ENCODE results near the gene MISP.
A peak's percentile ranks its signal among the peaks of the same experiment; 100 is the strongest.

The MISP gene

DNA sequence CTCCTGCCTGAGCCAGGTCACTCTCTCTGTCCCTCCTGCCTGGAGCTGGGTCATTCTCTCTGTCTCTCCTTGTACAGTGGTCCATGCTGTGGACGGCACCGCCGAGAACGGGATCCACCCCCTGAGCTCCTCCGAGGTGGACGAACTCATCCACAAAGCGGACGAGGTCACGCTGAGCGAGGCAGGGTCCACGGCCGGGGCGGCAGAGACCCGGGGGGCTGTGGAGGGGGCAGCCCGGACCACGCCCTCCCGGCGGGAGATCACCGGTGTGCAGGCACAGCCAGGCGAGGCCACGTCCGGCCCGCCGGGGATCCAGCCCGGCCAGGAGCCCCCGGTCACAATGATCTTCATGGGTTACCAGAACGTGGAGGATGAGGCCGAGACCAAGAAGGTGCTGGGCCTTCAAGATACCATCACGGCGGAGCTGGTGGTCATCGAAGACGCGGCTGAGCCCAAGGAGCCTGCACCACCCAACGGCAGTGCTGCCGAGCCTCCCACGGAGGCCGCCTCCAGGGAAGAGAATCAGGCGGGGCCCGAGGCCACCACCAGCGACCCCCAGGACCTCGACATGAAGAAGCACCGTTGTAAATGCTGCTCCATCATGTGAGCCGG, 4.6 kb upstream of the MISP start:
- DNase-seq (ENCODE audit: low spot score), result no peak

DNA sequence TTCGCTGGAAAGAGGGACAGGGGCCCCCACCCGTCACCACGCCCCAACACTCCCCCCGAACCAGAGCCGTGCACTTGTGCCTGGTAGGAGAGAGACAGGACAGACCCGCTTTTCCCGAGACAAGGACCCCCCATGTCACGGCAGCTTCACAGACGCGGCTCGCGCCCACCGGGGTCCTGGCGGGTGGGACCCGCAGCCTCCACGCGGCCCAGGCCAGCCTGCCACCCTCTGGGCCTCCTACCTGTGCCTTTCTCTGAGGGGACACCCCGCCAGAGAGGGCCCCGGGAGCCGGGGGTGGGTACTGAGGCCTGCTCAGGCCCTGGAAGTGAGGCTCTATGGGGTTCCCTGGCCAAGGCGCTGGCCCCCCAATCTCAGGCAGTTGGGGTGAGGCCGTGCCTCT, 4.0 kb upstream of the MISP start:
- DNase-seq (ENCODE audit: low spot score), result no peak

DNA sequence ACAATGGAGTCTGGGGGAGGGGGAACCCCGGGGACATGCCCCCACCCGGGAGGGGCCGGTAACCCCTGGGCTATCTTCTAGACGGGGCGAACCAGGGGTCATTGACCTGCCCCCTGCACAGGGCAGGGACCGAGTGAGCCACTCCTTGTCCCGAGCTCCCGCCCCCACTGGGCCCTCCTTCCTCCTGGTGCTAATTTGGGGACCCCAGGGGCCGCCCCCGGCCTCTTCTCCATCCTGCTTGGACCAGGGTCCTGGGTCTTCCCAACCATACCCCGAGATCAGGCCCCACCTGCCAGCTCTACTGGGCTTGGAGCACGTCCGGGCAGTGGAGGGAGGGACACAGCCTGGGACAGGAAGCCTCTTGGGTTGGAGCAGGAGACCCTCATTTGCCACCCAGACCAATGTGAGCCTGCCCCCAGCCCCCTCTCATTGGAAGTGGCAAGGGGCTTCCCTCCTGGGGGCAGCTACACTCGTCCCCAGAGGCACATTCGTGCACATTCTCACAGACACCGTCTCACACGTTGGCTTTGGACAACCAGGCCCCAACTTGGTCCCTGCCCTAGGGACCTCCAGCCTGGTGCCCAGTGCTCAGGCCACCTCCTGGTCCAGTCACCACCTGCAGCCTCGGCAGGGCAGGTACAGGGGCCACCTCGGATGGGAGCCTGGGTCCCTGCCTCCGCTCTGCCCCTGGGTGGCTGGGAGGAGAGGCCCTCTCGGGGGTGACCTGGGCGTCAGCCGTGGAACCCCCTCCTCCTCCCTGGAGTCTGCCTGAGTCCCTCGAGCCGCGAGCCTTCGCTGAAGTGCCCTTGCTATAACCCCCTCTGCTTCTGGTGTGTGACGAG, 3.3 kb upstream of the MISP start:
- no peak for DNase-seq (ENCODE audit: low spot score)

DNA sequence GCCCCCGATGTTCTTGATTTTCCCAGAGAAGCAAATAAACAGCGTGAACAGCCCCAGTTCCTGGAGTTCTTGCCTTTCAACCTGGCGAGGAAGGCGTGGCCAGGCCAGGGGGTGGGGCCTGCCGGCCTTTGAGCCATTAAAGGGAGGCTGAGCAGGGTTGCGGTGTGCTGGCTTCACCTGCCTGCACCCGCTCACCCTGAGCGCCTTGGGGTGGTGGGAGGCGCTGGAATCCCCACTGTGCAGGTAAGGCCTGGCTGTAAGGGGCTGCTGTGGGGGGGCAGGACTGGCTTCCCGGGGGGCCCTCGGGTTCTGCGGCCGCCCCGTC, 2.7 kb upstream of the MISP start:
- no peak for DNase-seq (ENCODE audit: low spot score)

DNA sequence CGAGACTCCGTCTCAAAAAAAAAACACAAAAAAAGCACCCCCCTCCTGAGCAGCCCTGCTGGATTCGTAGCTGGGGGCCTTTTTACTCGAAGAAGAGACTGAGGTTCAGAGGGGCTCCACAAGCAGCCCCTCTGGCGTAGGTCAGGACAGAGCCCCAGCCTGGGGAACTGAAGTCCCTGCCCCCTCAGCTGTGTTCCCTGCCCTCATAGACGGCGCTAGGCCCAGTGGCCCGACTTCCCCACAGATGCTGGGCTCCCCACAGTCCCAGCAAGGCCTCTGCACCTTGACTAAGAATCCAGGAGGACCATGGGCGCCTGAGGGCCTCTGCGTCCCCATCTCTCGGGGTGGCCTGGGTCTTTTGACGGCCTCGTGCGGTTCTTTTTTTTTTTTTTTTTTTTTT, 1.1 kb upstream of the MISP start:
- no peak for DNase-seq (ENCODE audit: low spot score)

DNA sequence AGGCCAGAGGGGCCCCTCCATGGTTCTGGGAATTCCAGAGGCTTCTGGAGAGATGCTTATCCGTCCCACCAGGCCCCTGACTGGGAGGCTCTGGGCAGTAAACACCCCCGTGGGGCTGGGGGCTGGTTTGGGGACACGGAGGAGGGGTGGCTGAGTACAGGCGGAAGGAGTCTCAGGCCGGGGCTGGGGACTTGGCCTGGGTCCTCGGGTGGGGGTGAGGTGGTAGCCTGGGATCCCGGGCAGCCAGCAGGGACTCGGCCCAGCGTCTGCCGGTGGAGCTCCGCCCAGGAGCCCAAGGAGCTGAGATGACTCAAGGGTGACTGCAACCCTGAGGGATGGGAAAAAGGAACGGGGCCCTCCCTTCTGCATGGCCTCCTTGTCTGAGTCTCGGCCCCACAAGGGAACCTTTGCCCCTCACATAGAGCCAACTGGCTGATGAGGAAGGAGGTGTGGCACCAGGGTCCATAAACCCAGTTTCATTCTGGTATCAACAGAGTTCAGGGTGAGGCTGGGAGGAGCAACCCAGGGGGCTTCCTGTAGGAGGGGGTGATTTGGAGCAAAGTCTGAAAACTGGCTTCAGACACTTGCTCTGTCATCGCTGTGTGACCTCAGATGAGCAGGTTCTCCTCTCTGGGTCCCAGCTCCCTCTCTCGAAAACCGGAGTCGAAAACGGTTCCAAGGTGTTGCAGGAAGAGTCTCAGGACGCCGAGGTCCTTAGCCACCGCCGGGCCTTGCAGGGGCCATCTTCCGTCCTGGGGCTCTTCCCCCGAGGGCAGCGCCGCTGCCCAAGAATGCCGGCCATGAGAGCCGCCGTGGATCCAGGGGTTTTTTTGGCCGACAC, 809 bp downstream of the MISP start:
- peak; percentile 39 for DNase-seq (ENCODE audit: low spot score)

DNA sequence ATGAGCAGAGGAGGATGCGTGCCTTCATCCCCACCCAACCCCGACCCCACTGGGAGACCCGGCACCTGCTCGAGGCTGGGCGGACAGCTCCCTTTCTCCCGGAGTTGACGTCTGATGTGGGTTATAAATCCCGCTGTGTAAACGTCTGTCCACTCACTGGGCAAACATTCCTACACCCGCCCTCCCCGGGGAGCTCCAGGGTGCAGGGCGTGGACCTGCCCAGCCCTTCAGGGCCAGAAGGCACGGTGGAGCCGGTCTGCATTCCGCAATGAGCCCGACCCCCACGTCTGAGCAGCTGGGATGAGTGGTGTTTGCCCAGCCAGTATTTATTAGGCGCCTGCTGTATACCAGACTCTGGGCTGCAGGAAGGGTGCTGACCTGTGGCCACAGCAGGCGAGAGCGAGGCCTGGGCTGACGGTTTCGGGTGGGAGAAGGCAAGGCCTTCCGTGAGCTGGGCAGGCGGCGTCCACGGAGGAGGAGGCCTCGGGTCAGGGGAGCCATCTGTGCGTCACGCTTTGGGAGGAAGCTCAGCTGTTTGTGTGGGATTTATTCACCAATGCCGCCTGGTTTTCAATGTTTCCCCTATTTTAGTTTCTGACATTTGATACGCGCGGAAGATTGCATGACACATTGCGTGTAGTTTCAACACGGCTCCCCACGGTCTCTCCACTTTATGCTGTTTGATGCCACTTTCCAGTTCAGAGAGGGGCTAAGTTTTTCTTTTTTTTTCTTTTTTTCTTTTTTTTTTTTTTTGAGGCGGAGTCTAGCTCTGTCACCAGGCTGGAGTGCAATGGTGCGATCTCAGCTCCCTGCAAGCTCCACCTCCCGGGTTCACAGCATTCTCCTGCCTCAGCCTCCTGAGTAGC, 2.0 kb downstream of the MISP start:
- peak; percentile 94 for DNase-seq (ENCODE audit: low spot score)

DNA sequence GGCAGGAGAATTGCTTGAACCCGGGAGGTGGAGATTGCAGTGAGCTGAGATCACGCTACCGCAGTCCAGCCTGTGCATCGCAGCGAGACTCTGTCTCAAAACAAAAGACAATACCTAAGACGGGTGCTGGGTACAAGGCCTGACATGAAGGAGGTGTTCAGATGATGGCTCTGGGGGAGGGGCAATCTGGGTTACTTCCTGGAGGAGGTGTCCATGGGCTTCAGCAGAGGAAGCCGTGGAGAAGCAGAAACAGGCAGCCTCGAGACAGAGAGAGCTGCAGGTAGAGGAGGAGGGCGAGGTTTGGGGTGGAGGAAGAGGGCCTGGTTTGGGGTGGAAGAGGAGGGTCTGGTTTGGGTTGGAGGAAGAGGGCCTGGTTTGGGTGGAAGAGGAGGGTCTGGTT, 3.6 kb downstream of the MISP start:
- DNase-seq (ENCODE audit: low spot score), result no peak

DNA sequence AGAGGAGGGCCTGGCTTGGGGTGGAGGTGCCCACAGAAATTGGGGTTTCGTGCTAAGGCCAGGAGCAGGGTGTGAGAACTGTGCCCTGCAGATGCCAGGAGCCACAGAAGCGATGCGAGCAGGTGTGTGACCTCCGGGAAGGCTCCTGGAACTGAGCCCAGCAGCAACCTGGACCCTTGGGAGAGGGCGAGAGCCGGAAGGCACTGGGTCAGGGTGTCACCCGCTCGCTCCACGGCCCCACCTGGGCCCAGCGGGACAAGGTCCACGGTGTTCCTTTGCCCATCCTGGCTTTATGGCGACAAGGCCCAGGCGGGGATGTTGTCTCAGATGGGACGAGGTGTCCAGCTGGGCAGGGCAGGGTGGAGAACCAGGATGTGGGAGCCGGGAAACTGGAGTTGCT, 4.2 kb downstream of the MISP start:
- no peak for DNase-seq (ENCODE audit: low spot score)

DNA sequence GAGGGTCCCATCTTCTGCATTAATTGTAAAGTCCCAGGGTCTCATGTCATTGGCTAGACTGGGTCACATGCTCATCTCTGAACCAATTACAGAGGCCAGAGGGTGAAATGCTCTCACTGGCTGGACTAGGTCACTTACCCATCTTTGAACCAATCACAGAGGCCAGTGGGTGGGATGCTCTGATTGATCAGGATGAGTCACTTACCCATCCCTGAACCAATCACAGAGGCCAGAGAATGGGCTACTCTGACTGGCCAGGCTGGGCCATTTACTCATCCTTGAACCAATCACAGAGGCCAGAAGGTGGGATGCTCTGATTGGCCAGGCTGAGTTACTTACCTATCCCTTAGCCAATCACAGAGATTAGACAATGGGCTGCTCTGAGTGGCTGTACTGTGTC, 5.3 kb downstream of the MISP start:
- DNase-seq (ENCODE audit: low spot score), result no peak

DNA sequence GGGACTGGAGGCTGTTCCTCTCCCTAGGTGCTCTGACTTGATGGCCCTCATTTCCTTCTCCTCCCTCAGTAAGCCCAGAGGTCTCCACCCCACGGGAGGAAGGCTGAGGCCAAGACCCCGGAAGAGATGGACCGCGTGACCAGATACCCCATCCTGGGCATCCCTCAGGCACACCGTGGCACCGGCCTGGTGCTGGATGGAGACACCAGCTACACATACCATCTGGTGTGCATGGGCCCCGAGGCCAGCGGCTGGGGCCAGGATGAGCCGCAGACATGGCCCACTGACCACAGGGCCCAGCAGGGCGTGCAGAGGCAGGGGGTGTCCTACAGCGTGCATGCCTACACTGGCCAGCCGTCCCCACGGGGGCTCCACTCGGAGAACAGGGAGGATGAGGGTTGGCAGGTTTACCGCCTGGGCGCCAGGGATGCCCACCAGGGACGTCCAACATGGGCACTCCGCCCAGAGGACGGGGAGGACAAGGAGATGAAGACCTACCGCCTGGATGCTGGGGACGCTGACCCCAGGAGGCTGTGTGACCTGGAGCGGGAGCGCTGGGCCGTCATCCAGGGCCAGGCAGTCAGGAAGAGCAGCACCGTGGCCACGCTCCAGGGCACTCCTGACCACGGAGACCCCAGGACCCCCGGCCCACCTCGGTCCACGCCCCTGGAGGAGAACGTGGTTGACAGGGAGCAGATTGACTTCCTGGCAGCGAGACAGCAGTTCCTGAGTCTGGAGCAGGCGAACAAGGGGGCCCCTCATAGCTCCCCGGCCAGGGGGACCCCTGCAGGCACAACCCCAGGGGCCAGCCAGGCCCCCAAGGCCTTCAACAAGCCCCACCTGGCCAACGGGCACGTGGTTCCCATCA, 6.1 kb downstream of the MISP start:
- no peak for DNase-seq (ENCODE audit: low spot score)

DNA sequence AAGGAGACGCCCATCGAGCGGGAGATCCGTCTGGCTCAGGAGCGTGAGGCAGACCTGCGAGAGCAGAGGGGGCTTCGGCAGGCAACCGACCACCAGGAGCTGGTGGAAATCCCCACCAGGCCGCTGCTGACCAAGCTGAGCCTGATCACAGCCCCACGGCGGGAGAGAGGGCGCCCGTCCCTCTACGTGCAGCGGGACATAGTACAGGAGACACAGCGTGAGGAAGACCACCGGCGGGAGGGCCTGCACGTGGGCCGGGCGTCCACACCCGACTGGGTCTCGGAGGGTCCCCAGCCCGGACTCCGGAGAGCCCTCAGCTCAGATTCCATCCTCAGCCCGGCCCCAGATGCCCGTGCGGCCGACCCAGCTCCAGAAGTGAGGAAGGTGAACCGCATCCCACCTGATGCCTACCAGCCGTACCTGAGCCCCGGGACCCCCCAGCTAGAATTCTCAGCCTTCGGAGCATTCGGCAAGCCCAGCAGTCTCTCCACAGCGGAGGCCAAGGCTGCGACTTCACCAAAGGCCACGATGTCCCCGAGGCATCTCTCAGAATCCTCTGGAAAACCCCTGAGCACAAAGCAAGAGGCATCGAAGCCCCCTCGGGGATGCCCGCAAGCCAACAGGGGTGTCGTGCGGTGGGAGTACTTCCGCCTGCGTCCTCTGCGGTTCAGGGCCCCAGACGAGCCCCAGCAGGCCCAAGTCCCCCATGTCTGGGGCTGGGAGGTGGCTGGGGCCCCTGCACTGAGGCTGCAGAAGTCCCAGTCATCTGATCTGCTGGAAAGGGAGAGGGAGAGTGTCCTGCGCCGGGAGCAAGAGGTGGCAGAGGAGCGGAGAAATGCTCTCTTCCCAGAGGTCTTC, 7.1 kb downstream of the MISP start:
- no peak for DNase-seq (ENCODE audit: low spot score)

DNA sequence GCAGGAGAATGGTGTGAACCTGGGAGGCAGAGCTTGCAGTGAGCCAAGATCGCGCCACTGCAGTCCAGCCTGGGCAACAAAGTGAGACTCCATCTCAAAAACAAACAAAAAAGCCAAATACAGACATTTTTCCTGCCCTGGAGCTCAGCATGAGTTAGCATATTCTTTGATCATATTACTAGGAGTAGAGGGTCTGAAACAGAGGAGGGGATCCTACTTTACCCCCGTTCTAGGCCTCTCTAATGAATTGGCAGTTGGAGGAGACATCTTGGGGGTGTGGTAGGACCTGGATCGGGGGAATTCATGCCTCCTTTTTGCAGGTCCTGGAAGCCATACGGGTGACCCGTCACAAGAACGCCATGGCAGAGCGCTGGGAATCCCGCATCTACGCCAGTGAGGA, 12.3 kb downstream of the MISP start:
- no peak for DNase-seq (ENCODE audit: low spot score)

DNA sequence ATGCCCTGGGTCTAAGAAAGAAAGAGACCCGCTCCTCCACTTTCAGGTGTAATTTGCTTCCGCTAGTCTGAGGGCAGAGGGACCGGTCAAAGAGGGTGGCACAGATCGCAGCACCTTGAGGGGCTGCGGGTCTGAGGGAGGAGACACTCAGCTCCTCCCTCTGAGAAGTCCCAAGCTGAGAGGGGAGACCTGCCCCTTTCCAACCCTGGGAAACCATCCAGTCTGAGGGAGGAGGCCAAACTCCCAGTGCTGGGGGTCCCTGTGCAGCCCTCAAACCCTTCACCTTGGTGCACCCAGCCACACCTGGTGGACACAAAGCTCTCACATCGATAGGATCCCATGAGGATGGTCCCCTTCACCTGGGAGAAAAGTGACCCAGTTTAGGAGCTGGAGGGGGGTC, 13.0 kb downstream of the MISP start:
- no peak for DNase-seq (ENCODE audit: low spot score)

DNA sequence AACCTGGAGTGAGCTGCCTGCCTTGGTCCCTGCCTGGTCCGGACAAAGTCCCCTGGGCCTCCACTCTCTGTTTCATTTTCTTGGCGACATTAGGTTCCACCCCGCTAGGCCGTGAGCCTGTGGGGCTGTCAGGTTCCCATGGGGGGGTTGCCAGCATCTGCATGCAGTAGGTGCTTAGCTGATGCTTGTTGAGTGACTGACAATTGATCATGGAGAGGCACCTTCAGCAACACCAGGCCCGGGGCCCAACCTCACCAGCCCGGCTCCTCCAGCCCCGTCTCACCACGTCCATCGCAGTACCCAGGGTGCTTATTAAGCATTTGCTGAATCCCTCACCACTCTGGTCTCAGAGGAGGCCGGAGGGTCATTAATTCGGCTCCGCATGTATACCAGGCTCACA, 13.4 kb downstream of the MISP start:
- no peak for DNase-seq (ENCODE audit: low spot score)

DNA sequence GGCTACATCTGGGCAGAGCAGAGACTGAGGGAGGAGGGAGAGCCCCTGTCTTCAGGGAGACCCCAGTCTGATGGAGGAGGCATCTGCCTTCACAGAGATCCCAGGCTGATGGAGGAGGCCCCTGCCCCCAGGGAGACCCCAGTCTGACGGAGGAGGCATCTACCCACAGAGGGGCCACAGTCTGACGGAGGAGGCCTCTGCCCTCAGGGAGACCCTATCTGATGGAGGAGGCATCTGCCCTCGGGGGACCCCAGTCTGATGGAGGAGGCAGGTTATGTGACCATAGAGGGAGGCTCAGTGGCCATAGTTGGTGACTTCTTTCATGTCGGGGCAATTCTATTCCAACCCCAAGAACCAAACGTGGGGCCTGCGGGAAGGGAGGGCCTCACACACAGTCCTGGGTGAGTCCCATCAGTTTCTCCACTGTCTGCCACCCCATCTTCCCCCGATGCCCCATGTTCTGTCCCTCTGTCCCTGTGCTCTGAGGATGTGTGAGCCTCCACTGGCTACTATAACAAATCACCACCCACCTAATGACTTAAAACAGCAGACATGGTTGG, 14.3 kb downstream of the MISP start:
- no peak for DNase-seq (ENCODE audit: low spot score)

DNA sequence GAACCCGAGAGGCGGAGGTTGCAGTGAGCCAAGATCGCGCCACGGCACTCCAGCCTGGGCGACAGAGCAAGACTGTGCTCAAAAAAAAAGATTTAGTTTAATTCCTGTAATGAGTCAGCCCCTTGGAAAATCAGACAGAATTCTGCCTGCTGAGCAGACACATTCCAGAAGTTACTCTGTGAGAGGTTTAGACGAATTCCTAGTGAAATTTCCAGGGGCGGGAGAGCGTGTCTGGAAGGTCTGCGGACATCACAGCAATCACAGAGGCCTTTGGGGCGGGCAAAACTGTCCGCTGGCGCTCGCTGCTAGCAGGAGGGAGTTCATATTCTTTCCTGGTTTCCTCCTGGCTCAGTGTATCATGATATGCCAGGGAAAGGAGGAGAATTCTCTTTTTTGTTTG, 17.5 kb downstream of the MISP start:
- no peak for DNase-seq (ENCODE audit: low spot score)

DNA sequence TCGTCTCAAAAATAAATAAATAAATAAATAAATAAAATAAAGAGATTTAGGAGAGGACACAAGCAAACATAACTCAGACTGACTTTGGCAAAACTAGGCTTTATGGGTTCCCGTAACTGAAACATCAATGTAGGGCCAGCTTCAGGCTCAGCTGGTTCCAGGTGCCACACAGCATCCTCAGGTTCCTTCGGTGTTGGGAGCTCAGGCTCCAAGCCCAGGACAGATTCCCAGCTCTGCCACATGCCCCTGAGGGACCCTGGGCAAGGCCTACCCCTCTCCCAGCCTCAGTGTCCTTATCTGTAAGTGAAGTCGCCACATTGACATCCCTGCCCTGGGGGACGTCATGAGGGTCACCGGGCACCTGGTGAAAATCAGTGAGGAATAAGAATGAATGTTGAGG, 18.7 kb downstream of the MISP start:
- DNase-seq (ENCODE audit: low spot score), result no peak

DNA sequence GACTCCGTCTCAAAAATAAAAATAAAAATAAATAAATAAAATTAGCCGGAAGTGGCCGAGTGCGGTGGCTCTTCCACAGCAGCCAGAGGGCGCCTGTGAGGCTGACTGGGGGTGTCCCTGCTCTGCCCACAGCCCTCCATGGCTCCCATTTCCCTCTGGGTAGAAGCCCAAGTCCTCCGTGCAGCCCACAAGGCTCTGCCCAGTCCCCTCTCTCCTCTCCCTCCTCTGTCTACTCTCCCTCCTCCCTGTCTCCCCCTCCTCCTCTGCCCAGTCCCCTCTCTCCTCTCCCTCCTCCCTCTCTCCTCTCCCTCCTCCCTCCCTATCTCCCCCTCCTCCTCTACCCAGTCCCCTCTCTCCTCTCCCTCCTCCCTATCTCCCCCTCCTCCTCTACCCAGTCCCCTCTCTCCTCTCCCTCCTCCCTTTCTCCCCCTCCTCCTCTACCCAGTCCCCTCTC, 20.4 kb downstream of the MISP start:
- peak; percentile 53 for DNase-seq (ENCODE audit: low spot score)

DNA sequence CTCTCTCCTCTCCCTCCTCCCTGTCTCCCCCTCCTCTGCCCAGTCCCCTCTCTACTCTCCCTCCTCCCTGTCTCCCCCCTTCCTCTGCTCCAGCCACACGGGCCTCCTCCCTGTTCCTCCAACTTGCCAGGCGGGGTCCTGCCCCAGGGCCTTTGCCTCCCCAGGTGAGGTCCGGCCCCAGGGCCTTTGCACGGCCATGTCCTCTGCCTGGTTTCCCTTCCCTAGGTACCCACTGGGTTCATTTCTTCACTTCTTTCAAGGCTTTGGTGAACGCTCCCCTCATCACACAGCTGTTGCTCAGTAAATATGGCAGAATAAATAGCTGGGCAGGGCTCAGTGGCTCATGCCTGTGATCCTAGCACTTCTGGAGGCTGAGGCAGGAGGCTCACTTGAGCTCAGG, 21.2 kb downstream of the MISP start:
- DNase-seq (ENCODE audit: low spot score), result no peak
